BJ (cell line): Measurements from ENCODE around the gene DDX23. TPM values are rescaled to one million over a fixed set of nuclear protein-coding genes. Genes with fewer than 3 reads are reported as not detected.
A peak's percentile ranks its signal among the peaks of the same experiment; 100 is the strongest.

Experiments
- CTCF ChIA-PET: fragments of 350-600 bp; formaldehyde crosslinking; extraction: SDS; loops from one replicate; lab custom pipeline; 2021; ENCODE audit warnings: antibody characterized with exemption, inconsistent platforms; lab: Yijun Ruan, JAX
- POLR2A ChIA-PET: fragments of 300-600 bp; sonication (Branson Sonifier 250); formaldehyde crosslinking; extraction: SDS; loops from one replicate; lab custom pipeline; 2021; ENCODE audit warnings: antibody characterized with exemption; lab: Charles Lee
- DNase-seq: peaks from one replicate; pipeline ENCODE4 v3.0.0-alpha.2; 2011; ENCODE audit warnings: low read depth
- H3K27me3 ChIP-seq: 2 replicates; pipeline ENCODE4 v1.6.0; 2011; ENCODE audit warnings: low read length; ENCODE audit not compliant: control insufficient read depth, insufficient read depth
- H3K36me3 ChIP-seq: 2 replicates; pipeline ENCODE4 v1.5.1; 2011; ENCODE audit warnings: low read length; ENCODE audit not compliant: control insufficient read depth, insufficient read depth
- H3K4me3 ChIP-seq: 2 replicates; pipeline ENCODE4 v1.5.1; 2011; ENCODE audit warnings: low read depth, mild to moderate bottlenecking, control low read depth, low read length
- CTCF ChIP-seq: IDR thresholded peaks from 2 replicates; pipeline ENCODE4 v1.5.1; 2011; ENCODE audit warnings: low read depth, mild to moderate bottlenecking, control low read depth, inconsistent platforms, low read length, moderate library complexity; ENCODE audit not compliant: insufficient read depth
- polyA minus RNA-seq: library from RNA; depleted of rRNA, polyadenylated mRNA; stranded (reverse); fragments of >200 nt; gene quantifications from 2 replicates; pipeline ENCODE4 v1.2.3, GENCODE V29; 2011; rRNA and poly(A)+ RNA removed
- polyA plus RNA-seq: library from polyadenylated mRNA; depleted of rRNA; stranded (reverse); fragments of >200 nt; gene quantifications from 2 replicates; pipeline ENCODE4 v1.2.3, GENCODE V29; 2011; rRNA removed

Gene DDX23
- 54.5 and 59.4 TPM in 2 replicates for polyA plus RNA-seq
- polyA minus RNA-seq = 26.7 and 36.4 TPM in 2 replicates

- peak within 1 kb of the TSS; percentile 93 for H3K4me3 ChIP-seq
- CTCF ChIA-PET = interaction anchor here (0.9 to 14.0 kb wide), 31 partner anchors 11 to 257 kb away, joined by 3 to 243 read pairs (median 10); partner anchors contain the start of genes DDN, FKBP11, RND1 and WNT1
- DNase-seq = peak; percentile 91
- no peaks in the 10 kb centered on the region; the same call in 1 of the 2 replicates for H3K36me3 ChIP-seq
- POLR2A ChIA-PET = interaction anchor here (0.6 kb wide), 1 partner anchor 155 kb away, joined by 4 read pairs; no protein-coding TSS in a partner anchor
- no peak for TF ChIP-seq CTCF
- peaks cover 4% of the 10 kb centered on the region; the same call in 1 of the 2 replicates for H3K27me3 ChIP-seq
Observed at GRCh38 chr12:48851883-48852733, at the start of gene DDX23. DDX23 (minus strand) TSS chr12:48852163; CDS start chr12:48845782, 6,381 bp downstream.

DNA sequence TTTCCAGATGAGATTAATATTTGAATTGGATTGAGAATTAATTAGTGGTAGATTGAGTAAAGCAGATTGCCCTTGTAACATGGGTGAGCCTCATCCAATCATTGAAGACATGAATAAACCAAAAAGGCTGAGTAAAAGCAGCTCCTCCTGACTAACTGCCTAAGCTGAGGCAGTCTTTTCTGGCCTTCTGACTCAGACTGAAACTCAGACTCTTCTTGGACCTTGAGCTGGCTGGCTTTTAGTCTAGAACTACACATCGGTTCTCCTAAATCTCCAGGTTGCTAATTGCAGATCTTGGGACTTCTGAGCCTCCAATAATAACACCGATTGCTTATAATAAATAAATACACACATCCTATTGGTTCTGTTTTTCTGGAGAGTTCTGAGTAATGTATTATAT, 49.3 kb upstream of the DDX23 start:
- Histone ChIP-seq H3K27me3 (no peaks in the 10 kb centered on the region; the same call in 1 of the 2 replicates), H3K36me3 (no peaks in the 10 kb centered on the region), H3K4me3 (no peak overlapping the region)
- ChIA-PET CTCF (interaction anchor here (1.8 to 5.5 kb wide), 4 partner anchors 11 to 94 kb away, joined by 4 to 37 read pairs (median 18); partner anchors contain the start of gene DDX23), POLR2A (interaction anchor here (0.6 kb wide), 1 partner anchor 10 kb away, joined by 8 read pairs; no protein-coding TSS in a partner anchor)
- TF ChIP-seq CTCF = no peak
- DNase-seq = no peak

- H3K27me3 ChIP-seq = no peaks in the 10 kb centered on the region; the same call in 1 of the 2 replicates
- H3K4me3 ChIP-seq = no peak overlapping the region
- no peaks in the 10 kb centered on the region for H3K36me3 ChIP-seq
- ChIA-PET POLR2A (no interaction called here), CTCF (interaction anchor here (1.8 to 5.5 kb wide), 3 partner anchors 9 to 95 kb away, joined by 4 to 37 read pairs (median 32); partner anchors contain the start of gene DDX23)
- DNase-seq = no peak
- no peak for TF ChIP-seq CTCF
Observed at GRCh38 chr12:48899651-48900050, 47.7 kb upstream of the DDX23 start.

- ChIA-PET POLR2A (no interaction called here), CTCF (interaction anchor here (3.8 kb wide), 1 partner anchor 41 kb away, joined by 21 read pairs; the partner anchor contains the start of gene DDX23)
- no peaks in the 10 kb centered on the region for H3K36me3 ChIP-seq
- no peak overlapping the region for H3K4me3 ChIP-seq
- TF ChIP-seq CTCF = no peak
- DNase-seq = no peak
- peaks cover 5% of the 10 kb centered on the region; the same call in 1 of the 2 replicates for H3K27me3 ChIP-seq
Observed at GRCh38 chr12:48894271-48894670, 42.3 kb upstream of the DDX23 start.
